ENCODE data around the gene KDM2B. TPM values are rescaled to one million over a fixed set of nuclear protein-coding genes. Genes with fewer than 3 reads are reported as not detected.

The KDM2B gene
- total RNA-seq, 1 experiment from 2014 or later: 49.3 TPM

DNA sequence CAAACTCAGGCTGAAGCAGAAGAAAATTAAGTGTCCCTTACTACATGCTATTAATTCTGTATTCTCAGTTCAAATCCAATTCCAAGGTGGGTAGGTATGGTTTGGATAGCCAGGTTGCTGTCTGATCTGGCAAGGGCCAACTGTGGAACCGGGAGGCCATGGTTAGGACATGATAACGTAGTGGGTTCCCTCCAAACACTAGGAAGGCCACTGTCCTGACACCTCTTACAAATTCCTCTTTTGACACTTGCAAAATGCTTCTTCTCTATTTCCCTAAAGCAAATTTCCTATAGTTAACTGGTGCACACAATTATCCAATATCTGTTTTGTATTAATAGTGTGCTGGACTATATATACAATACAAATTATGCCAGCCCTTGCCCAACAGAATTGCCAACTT lies 110.1 kb downstream of the KDM2B start:
- H3K4me3 ChIP-seq (ENCODE audit: low read depth, low read length, poor library complexity, severe bottlenecking): no peak overlapping the region
- H3K27ac ChIP-seq (ENCODE audit: low read depth, low read length, poor library complexity, severe bottlenecking): no peak overlapping the region
- no peaks in the 10 kb centered on the region for H3K36me3 ChIP-seq (ENCODE audit: insufficient read depth, low read length, poor library complexity, severe bottlenecking)
- ChIA-PET POLR2A (ENCODE audit: low non-redundant PET) (no interaction called here), CTCF (no interaction called here)
- no peak for DNase-seq (ENCODE audit: low spot score)
- intact Hi-C loops (cut with micrococcal nuclease; ENCODE audit: unreplicated experiment): no loop called here
- BruUV-seq (replicated peaks): no TSS peak
- peaks cover 29% of the 10 kb centered on the region for H3K4me1 ChIP-seq (ENCODE audit: insufficient read depth, low read length, poor library complexity, severe bottlenecking)
- H3K27me3 ChIP-seq (replicated peaks; ENCODE audit: insufficient read depth, low read depth, low read length, poor library complexity): no peaks in the 10 kb centered on the region
- H3K9me3 ChIP-seq (ENCODE audit: low read depth, low read length, poor library complexity, severe bottlenecking): no peaks in the 10 kb centered on the region
- TF ChIP-seq, protein P1, sequence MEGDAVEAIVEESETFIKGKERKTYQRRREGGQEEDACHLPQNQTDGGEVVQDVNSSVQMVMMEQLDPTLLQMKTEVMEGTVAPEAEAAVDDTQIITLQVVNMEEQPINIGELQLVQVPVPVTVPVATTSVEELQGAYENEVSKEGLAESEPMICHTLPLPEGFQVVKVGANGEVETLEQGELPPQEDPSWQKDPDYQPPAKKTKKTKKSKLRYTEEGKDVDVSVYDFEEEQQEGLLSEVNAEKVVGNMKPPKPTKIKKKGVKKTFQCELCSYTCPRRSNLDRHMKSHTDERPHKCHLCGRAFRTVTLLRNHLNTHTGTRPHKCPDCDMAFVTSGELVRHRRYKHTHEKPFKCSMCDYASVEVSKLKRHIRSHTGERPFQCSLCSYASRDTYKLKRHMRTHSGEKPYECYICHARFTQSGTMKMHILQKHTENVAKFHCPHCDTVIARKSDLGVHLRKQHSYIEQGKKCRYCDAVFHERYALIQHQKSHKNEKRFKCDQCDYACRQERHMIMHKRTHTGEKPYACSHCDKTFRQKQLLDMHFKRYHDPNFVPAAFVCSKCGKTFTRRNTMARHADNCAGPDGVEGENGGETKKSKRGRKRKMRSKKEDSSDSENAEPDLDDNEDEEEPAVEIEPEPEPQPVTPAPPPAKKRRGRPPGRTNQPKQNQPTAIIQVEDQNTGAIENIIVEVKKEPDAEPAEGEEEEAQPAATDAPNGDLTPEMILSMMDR (conservative IDR thresholded peaks at IDR 0.05; ENCODE audit: low read depth, low read length): no peak
- TF ChIP-seq EZH2 (IDR thresholded peaks at IDR 0.05; ENCODE audit: borderline replicate concordance, low read depth, low read length, poor library complexity, severe bottlenecking): no peak

- no TSS peak for BruUV-seq (replicated peaks)
- H3K9me3 ChIP-seq (ENCODE audit: low read depth, low read length, poor library complexity, severe bottlenecking): no peaks in the 10 kb centered on the region
- H3K4me3 ChIP-seq (ENCODE audit: low read depth, low read length, poor library complexity, severe bottlenecking): no peak overlapping the region
- no peak for TF ChIP-seq EZH2 (IDR thresholded peaks at IDR 0.05; ENCODE audit: borderline replicate concordance, low read depth, low read length, poor library complexity, severe bottlenecking)
- TF ChIP-seq, protein P1 (conservative IDR thresholded peaks at IDR 0.05; ENCODE audit: low read depth, low read length): no peak
- intact Hi-C loops (cut with micrococcal nuclease; ENCODE audit: unreplicated experiment): no loop called here
- CTCF ChIA-PET: interaction anchor here (1.0 to 1.2 kb wide), 2 partner anchors 10 to 84 kb away, joined by 3 to 4 read pairs; no protein-coding TSS in a partner anchor
- H3K4me1 ChIP-seq (ENCODE audit: insufficient read depth, low read length, poor library complexity, severe bottlenecking): peaks cover 32% of the 10 kb centered on the region
- no peaks in the 10 kb centered on the region for H3K27me3 ChIP-seq (replicated peaks; ENCODE audit: insufficient read depth, low read depth, low read length, poor library complexity)
- DNase-seq (ENCODE audit: low spot score): no peak
- no peaks in the 10 kb centered on the region for H3K36me3 ChIP-seq (ENCODE audit: insufficient read depth, low read length, poor library complexity, severe bottlenecking)
- POLR2A ChIA-PET (ENCODE audit: low non-redundant PET): no interaction called here
- H3K27ac ChIP-seq (ENCODE audit: low read depth, low read length, poor library complexity, severe bottlenecking): no peak overlapping the region
Observed at GRCh38 chr12:121468499-121468801, 112.4 kb downstream of the KDM2B start.

DNA sequence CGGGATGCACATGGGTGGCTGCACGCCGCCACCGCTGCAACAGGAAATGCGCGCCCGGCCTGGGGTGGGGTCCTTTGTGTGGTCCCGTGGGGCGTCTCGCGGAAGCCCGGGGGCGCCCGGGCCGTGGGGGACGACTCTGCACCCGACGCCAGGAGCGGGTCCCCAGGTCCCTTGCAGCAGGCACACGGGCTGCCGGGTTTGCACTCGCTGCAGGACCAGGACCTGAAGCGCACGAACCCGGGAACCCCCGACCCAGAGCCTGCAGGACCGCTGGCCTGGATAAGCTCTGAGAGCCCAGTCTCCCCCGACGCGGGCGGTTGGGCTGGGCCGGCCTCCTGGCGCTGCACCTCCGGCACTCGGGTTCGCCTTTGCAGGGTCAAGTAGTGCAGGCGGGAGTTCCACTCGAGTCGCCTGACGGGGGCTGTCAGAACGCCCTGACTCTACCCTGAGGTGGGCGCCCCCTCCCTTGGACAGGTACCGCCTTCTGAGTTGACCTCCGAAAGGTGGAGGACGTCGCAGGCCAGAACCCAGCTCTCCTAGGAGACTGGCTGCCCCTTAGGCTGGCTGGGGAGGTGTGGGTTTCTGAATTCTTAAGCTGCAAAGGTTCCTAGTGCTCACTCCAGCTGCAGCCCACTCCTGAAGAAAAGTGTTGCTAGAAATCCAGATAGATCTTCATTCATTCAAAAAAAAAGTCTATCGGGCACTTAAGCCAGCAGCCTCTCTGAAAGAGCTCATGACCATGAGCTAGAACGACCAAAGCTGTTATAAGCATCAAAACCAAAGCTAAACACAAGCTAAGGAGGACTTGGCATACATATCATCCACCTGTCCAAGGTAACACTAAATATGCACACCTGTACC lies 113.0 kb downstream of the KDM2B start:
- peak; percentile 29 for DNase-seq (ENCODE audit: low spot score)
- Histone ChIP-seq H3K4me1 (ENCODE audit: insufficient read depth, low read length, poor library complexity, severe bottlenecking) (peaks cover 31% of the 10 kb centered on the region), H3K36me3 (ENCODE audit: insufficient read depth, low read length, poor library complexity, severe bottlenecking) (no peaks in the 10 kb centered on the region), H3K27ac (ENCODE audit: low read depth, low read length, poor library complexity, severe bottlenecking) (no peak overlapping the region), H3K9me3 (ENCODE audit: low read depth, low read length, poor library complexity, severe bottlenecking) (no peaks in the 10 kb centered on the region), H3K27me3 (replicated peaks; ENCODE audit: insufficient read depth, low read depth, low read length, poor library complexity) (no peaks in the 10 kb centered on the region), H3K4me3 (ENCODE audit: low read depth, low read length, poor library complexity, severe bottlenecking) (peak overlapping the region; percentile 60)
- intact Hi-C loops (cut with micrococcal nuclease; ENCODE audit: unreplicated experiment): no loop called here
- TF ChIP-seq, protein P1 (conservative IDR thresholded peaks at IDR 0.05; ENCODE audit: low read depth, low read length): no peak
- TF ChIP-seq EZH2 (IDR thresholded peaks at IDR 0.05; ENCODE audit: borderline replicate concordance, low read depth, low read length, poor library complexity, severe bottlenecking): no peak
- no TSS peak for BruUV-seq (replicated peaks)
- ChIA-PET POLR2A (ENCODE audit: low non-redundant PET) (no interaction called here), CTCF (interaction anchor here (1.0 to 1.2 kb wide), 2 partner anchors 11 to 85 kb away, joined by 3 to 4 read pairs; no protein-coding TSS in a partner anchor)
